Nephron progenitor cell (in vitro differentiated cells): Measurements from ENCODE around the gene CREG1.

ENCODE experiments used
- DNase-seq: peaks from one replicate; pipeline ENCODE4 v3.0.0; 2021
- H3K27ac Mint-ChIP-seq: 2 replicates; pipeline ENCODE4 v1.8.0; 2021; ENCODE audit warnings: mild to moderate bottlenecking, moderate library complexity, mixed read lengths
- H3K27me3 Mint-ChIP-seq: 2 replicates; pipeline ENCODE4 v1.8.0; 2021; ENCODE audit warnings: mild to moderate bottlenecking, low read depth, mixed read lengths; ENCODE audit not compliant: poor library complexity
- H3K36me3 Mint-ChIP-seq: 2 replicates; pipeline ENCODE4 v1.8.0; 2021; ENCODE audit warnings: low read depth, mixed read lengths
- H3K4me1 Mint-ChIP-seq: 2 replicates; pipeline ENCODE4 v1.8.0; 2021; ENCODE audit warnings: mixed read lengths
- H3K4me3 Mint-ChIP-seq: 2 replicates; pipeline ENCODE4 v1.8.0; 2021; ENCODE audit warnings: mild to moderate bottlenecking, moderate library complexity, mixed read lengths
- H3K9me3 Mint-ChIP-seq: 2 replicates; pipeline ENCODE4 v1.8.0; 2021; ENCODE audit warnings: mild to moderate bottlenecking, moderate library complexity, mixed read lengths
- CTCF ChIP-seq: fragments of 200-600 bp; sonication (generic); IDR thresholded peaks from 2 replicates; pipeline ENCODE4 v1.5.0; 2021; ENCODE audit warnings: antibody characterized with exemption

CREG1 gene

GRCh38 chr1:167546935-167547334 lies 6.6 kb downstream of the CREG1 start:
- H3K9me3 Mint-ChIP-seq = no peaks in the 10 kb centered on the region
- peaks cover 13% of the 10 kb centered on the region for H3K4me1 Mint-ChIP-seq
- H3K36me3 Mint-ChIP-seq = peaks cover 20% of the 10 kb centered on the region
- peaks cover 4% of the 10 kb centered on the region for H3K27me3 Mint-ChIP-seq
- DNase-seq = no peak
- H3K4me3 Mint-ChIP-seq = no peak overlapping the region
- no peak for TF ChIP-seq CTCF
- no peak overlapping the region for H3K27ac Mint-ChIP-seq

GRCh38 chr1:167545349-167545748 lies 8.2 kb downstream of the CREG1 start:
- DNase-seq = no peak
- no peak for TF ChIP-seq CTCF
- Mint-ChIP-seq H3K36me3 (peaks cover 20% of the 10 kb centered on the region), H3K27me3 (peaks cover under 1% of the 10 kb centered on the region), H3K9me3 (no peaks in the 10 kb centered on the region), H3K4me1 (no peaks in the 10 kb centered on the region), H3K4me3 (no peak overlapping the region), H3K27ac (no peak overlapping the region)

GRCh38 chr1:167544447-167545093 lies 9.0 kb downstream of the CREG1 start:
- H3K4me1 Mint-ChIP-seq = no peaks in the 10 kb centered on the region
- no peaks in the 10 kb centered on the region for H3K9me3 Mint-ChIP-seq
- no peak overlapping the region for H3K27ac Mint-ChIP-seq
- TF ChIP-seq CTCF = no peak
- H3K27me3 Mint-ChIP-seq = no peaks in the 10 kb centered on the region
- no peak overlapping the region for H3K4me3 Mint-ChIP-seq
- no peak for DNase-seq
- peaks cover 20% of the 10 kb centered on the region for H3K36me3 Mint-ChIP-seq

GRCh38 chr1:167543199-167543990 lies 10.2 kb downstream of the CREG1 start:
- DNase-seq = no peak
- Mint-ChIP-seq H3K27ac (no peak overlapping the region), H3K4me3 (no peak overlapping the region), H3K27me3 (no peaks in the 10 kb centered on the region), H3K9me3 (no peaks in the 10 kb centered on the region), H3K4me1 (peaks cover 3% of the 10 kb centered on the region), H3K36me3 (peaks cover 20% of the 10 kb centered on the region)
- TF ChIP-seq CTCF = no peak

GRCh38 chr1:167542109-167543032 lies 11.2 kb downstream of the CREG1 start:
- Mint-ChIP-seq H3K9me3 (no peaks in the 10 kb centered on the region), H3K27ac (no peak overlapping the region), H3K36me3 (peaks cover 13% of the 10 kb centered on the region), H3K4me1 (peaks cover 3% of the 10 kb centered on the region), H3K4me3 (no peak overlapping the region), H3K27me3 (no peaks in the 10 kb centered on the region)
- TF ChIP-seq CTCF = no peak
- DNase-seq = no peak
